Hepatocyte (in vitro differentiated cells): ENCODE results near the gene SLC9A5.

Experiments used
- CTCF ChIP-seq: fragments of 200-600 bp; sonication (generic); IDR thresholded peaks from 2 replicates; pipeline ENCODE4 v1.5.1; 2016; ENCODE audit warnings: antibody characterized with exemption, mild to moderate bottlenecking; ENCODE audit not compliant: poor library complexity
- EZH2 ChIP-seq: fragments of 200-600 bp; sonication (generic); IDR thresholded peaks from 2 replicates; pipeline ENCODE4 v1.6.1; 2016; ENCODE audit warnings: antibody characterized with exemption, mild to moderate bottlenecking, borderline replicate concordance
- EZH2phosphoT487 ChIP-seq: fragments of 200-600 bp; sonication (generic); IDR thresholded peaks from one replicate; pipeline ENCODE4 v1.6.1; 2018; ENCODE audit warnings: antibody characterized with exemption, mild to moderate bottlenecking, low read depth, moderate library complexity; ENCODE audit not compliant: unreplicated experiment, severe bottlenecking

- TF ChIP-seq EZH2: no peak
- no peak for TF ChIP-seq CTCF
- no peak for TF ChIP-seq EZH2phosphoT487
These were observed 48.3 kb upstream of the SLC9A5 start for GRCh38 chr16:67200491-67200890.
